K562 (cell line): Measurements from ENCODE around the gene HAS3. TPM values are rescaled to one million over a fixed set of nuclear protein-coding genes. Genes with fewer than 3 reads are reported as not detected.

Experiments
- ARID1B ChIP-seq: fragments of 450-650 bp; IDR thresholded peaks from 2 replicates; pipeline ENCODE4 v1.6.1; 2016; ENCODE audit warnings: antibody characterized with exemption, mild to moderate bottlenecking, inconsistent platforms
- CC2D1A ChIP-seq: fragments of 450-650 bp; IDR thresholded peaks from 2 replicates; pipeline ENCODE4 v1.6.1; 2017; ENCODE audit warnings: mild to moderate bottlenecking
- NCOA4 ChIP-seq: fragments of 450-650 bp; IDR thresholded peaks from 2 replicates; pipeline ENCODE4 v1.6.1; 2018; ENCODE audit warnings: mild to moderate bottlenecking; ENCODE audit not compliant: partially characterized antibody
- RAD21 ChIP-seq, 2 experiments: fragments of 250-450 bp in 1 of 2; fragments of 450-650 bp in 1 of 2; sonication (Bioruptor Pico) in 1 of 2; formaldehyde crosslinking in 1 of 2; IDR thresholded peaks in 1 of 2; conservative IDR thresholded peaks in 1 of 2; 2 replicates each; pipeline versions ENCODE4 v1.4.0 to v1.8.0; 2020 to 2022; ENCODE audit warnings: mild to moderate bottlenecking in 2 of 2, moderate library complexity in 1 of 2
- SRSF3 ChIP-seq: fragments of 200-400 bp; formaldehyde crosslinking; IDR thresholded peaks from 2 replicates; pipeline ENCODE4 v1.6.1; 2016; ENCODE audit warnings: mild to moderate bottlenecking, low read length, moderate library complexity; ENCODE audit not compliant: insufficient read depth
- TARDBP ChIP-seq: fragments of 450-650 bp; IDR thresholded peaks from 2 replicates; pipeline ENCODE4 v1.6.1; 2016
- ZNF274 ChIP-seq: IDR thresholded peaks from 2 replicates; pipeline ENCODE4 v1.6.1; 2011; ENCODE audit warnings: low read depth, mild to moderate bottlenecking, low read length, moderate library complexity, borderline replicate concordance
- polyA plus RNA-seq, 8 experiments: library from polyadenylated mRNA; depleted of rRNA in 4 of 8; stranded (reverse) in 5 of 8; unstranded in 3 of 8; fragments of >200 nt; fragmentation: Nextera tagmentation in 2 of 8; fragmentation: Illumina TruSeq in 1 of 8; extraction: Ambion mirVana in 2 of 8; extraction: Trizol in 1 of 8; gene quantifications; 2 replicates each; pipeline versions ENCODE4 v1.2.1 to v1.2.3, GENCODE V29; 2011 to 2014; ENCODE audit warnings: inconsistent platforms in 1 of 8, missing spikeins in 1 of 8
- total RNA-seq, 7 experiments: library from RNA; depleted of rRNA in 6 of 7; stranded (reverse); fragments of >200 nt in 6 of 7; fragmentation: Illumina TruSeq in 2 of 7; extraction: Trizol in 2 of 7; gene quantifications; 2 replicates each; pipeline versions ENCODE4 v1.2.1 to v1.2.3, GENCODE V29; 2011 to 2021; ENCODE audit warnings: low replicate concordance in 1 of 7
- TF ChIP-seq, protein P1 (sequence below): sonication (generic); formaldehyde crosslinking; IDR thresholded peaks from 2 replicates; pipeline ENCODE4 v1.8.0; 2022; ENCODE audit warnings: missing genetic modification reagents, mild to moderate bottlenecking, borderline replicate concordance
- TF ChIP-seq, protein P2 (sequence below), 3 experiments: fragments of 200-800 bp in 1 of 3; fragments of 250-450 bp in 1 of 3; fragments of 450-650 bp in 1 of 3; sonication (Bioruptor Pico) in 1 of 3; sonication (Bioruptor generic) in 1 of 3; formaldehyde crosslinking in 1 of 3; IDR thresholded peaks; 2 replicates each; pipeline versions ENCODE4 v1.6.1 to v1.8.0; 2016 to 2022; ENCODE audit warnings: mild to moderate bottlenecking in 2 of 3, missing genetic modification characterization in 2 of 3, missing compliant biosample characterization in 1 of 3, moderate library complexity in 1 of 3
- TF ChIP-seq, protein P3 (sequence below): fragments of 200-800 bp; sonication (Bioruptor generic); IDR thresholded peaks from 2 replicates; pipeline ENCODE4 v1.6.1; 2017; ENCODE audit warnings: missing genetic modification characterization, missing compliant biosample characterization

Gene HAS3
- total and polyA plus RNA-seq, 9 of the 15 experiments (the other 6 are each of a cell fraction or from before 2014, with no cell fraction given), result 0.04 to 0.33 (median 0.13) TPM; not detected in 1

- TF ChIP-seq, protein P1, sequence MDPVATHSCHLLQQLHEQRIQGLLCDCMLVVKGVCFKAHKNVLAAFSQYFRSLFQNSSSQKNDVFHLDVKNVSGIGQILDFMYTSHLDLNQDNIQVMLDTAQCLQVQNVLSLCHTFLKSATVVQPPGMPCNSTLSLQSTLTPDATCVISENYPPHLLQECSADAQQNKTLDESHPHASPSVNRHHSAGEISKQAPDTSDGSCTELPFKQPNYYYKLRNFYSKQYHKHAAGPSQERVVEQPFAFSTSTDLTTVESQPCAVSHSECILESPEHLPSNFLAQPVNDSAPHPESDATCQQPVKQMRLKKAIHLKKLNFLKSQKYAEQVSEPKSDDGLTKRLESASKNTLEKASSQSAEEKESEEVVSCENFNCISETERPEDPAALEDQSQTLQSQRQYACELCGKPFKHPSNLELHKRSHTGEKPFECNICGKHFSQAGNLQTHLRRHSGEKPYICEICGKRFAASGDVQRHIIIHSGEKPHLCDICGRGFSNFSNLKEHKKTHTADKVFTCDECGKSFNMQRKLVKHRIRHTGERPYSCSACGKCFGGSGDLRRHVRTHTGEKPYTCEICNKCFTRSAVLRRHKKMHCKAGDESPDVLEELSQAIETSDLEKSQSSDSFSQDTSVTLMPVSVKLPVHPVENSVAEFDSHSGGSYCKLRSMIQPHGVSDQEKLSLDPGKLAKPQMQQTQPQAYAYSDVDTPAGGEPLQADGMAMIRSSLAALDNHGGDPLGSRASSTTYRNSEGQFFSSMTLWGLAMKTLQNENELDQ (CRISPR knock-in tag), result no peak
- TF ChIP-seq SRSF3, result no peak
- TF ChIP-seq CC2D1A, result no peak
- no peak for TF ChIP-seq ARID1B
- TF ChIP-seq NCOA4, result no peak
- no peak for TF ChIP-seq RAD21 (CRISPR knock-in tag; conservative IDR thresholded peaks at IDR 0.05 in 1 of 2, IDR thresholded peaks at IDR 0.05 in 1 of 2)
- no peak for TF ChIP-seq ZNF274
- TF ChIP-seq, protein P2, sequence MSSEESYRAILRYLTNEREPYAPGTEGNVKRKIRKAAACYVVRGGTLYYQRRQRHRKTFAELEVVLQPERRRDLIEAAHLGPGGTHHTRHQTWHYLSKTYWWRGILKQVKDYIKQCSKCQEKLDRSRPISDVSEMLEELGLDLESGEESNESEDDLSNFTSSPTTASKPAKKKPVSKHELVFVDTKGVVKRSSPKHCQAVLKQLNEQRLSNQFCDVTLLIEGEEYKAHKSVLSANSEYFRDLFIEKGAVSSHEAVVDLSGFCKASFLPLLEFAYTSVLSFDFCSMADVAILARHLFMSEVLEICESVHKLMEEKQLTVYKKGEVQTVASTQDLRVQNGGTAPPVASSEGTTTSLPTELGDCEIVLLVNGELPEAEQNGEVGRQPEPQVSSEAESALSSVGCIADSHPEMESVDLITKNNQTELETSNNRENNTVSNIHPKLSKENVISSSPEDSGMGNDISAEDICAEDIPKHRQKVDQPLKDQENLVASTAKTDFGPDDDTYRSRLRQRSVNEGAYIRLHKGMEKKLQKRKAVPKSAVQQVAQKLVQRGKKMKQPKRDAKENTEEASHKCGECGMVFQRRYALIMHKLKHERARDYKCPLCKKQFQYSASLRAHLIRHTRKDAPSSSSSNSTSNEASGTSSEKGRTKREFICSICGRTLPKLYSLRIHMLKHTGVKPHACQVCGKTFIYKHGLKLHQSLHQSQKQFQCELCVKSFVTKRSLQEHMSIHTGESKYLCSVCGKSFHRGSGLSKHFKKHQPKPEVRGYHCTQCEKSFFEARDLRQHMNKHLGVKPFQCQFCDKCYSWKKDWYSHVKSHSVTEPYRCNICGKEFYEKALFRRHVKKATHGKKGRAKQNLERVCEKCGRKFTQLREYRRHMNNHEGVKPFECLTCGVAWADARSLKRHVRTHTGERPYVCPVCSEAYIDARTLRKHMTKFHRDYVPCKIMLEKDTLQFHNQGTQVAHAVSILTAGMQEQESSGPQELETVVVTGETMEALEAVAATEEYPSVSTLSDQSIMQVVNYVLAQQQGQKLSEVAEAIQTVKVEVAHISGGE (CRISPR knock-in tag; IDR thresholded peaks at IDR 0.05), result no peak
- TF ChIP-seq, protein P3, sequence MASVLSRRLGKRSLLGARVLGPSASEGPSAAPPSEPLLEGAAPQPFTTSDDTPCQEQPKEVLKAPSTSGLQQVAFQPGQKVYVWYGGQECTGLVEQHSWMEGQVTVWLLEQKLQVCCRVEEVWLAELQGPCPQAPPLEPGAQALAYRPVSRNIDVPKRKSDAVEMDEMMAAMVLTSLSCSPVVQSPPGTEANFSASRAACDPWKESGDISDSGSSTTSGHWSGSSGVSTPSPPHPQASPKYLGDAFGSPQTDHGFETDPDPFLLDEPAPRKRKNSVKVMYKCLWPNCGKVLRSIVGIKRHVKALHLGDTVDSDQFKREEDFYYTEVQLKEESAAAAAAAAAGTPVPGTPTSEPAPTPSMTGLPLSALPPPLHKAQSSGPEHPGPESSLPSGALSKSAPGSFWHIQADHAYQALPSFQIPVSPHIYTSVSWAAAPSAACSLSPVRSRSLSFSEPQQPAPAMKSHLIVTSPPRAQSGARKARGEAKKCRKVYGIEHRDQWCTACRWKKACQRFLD (CRISPR knock-in tag), result no peak
- TF ChIP-seq TARDBP, result no peak
Measured at GRCh38 chr16:69079697-69080096, 25.8 kb upstream of the HAS3 start (continued).
